Parathyroid adenoma (tissue), 2 donors: ENCODE measurements around the gene PAEP.
"Not testable (repeated sequence)": the region's sequence is repeated elsewhere in the genome, so short reads cannot be mapped to it uniquely, and the experiment has no call there.

ENCODE experiments used
- H2AFZ ChIP-seq: fragments of 300-600 bp; sonication (generic); one replicate; pipeline ENCODE4 v1.7.0; 2017; ENCODE audit warnings: antibody characterized with exemption, mild to moderate bottlenecking
- H3K27ac ChIP-seq: fragments of 300-600 bp; sonication (generic); one replicate; pipeline ENCODE4 v1.7.0; 2017
- H3K27me3 ChIP-seq: fragments of 300-600 bp; sonication (generic); one replicate; pipeline ENCODE4 v1.7.0; 2017; ENCODE audit warnings: low read length; ENCODE audit not compliant: control insufficient read depth, insufficient read depth
- H3K36me3 ChIP-seq: fragments of 300-600 bp; sonication (generic); one replicate; pipeline ENCODE4 v1.7.0; 2017; ENCODE audit warnings: low read length; ENCODE audit not compliant: control insufficient read depth, insufficient read depth
- H3K4me1 ChIP-seq: fragments of 300-600 bp; sonication (generic); one replicate; pipeline ENCODE4 v1.7.0; 2017; ENCODE audit warnings: control low read depth
- H3K4me2 ChIP-seq: fragments of 300-600 bp; sonication (generic); one replicate; pipeline ENCODE4 v1.7.0; 2017; ENCODE audit warnings: low read length
- H3K4me3 ChIP-seq: fragments of 300-600 bp; sonication (generic); one replicate; pipeline ENCODE4 v1.7.0; 2017; ENCODE audit warnings: low read depth, low read length
- H3K79me2 ChIP-seq: fragments of 300-600 bp; sonication (generic); one replicate; pipeline ENCODE4 v1.7.0; 2017; ENCODE audit warnings: control low read depth
- H3K9ac ChIP-seq: fragments of 300-600 bp; sonication (generic); one replicate; pipeline ENCODE4 v1.7.0; 2017; ENCODE audit warnings: mild to moderate bottlenecking
- H3K9me3 ChIP-seq: fragments of 300-600 bp; sonication (generic); one replicate; pipeline ENCODE4 v1.7.0; 2017; ENCODE audit warnings: low read length; ENCODE audit not compliant: control insufficient read depth
- TF ChIP-seq, protein P1 (sequence below): fragments of 300-600 bp; sonication (generic); IDR thresholded peaks from one replicate; pipeline ENCODE4 v1.7.0; 2017; ENCODE audit warnings: antibody characterized with exemption, mild to moderate bottlenecking
- donor health status: primary hyperparathyroidism.

Gene PAEP

DNA sequence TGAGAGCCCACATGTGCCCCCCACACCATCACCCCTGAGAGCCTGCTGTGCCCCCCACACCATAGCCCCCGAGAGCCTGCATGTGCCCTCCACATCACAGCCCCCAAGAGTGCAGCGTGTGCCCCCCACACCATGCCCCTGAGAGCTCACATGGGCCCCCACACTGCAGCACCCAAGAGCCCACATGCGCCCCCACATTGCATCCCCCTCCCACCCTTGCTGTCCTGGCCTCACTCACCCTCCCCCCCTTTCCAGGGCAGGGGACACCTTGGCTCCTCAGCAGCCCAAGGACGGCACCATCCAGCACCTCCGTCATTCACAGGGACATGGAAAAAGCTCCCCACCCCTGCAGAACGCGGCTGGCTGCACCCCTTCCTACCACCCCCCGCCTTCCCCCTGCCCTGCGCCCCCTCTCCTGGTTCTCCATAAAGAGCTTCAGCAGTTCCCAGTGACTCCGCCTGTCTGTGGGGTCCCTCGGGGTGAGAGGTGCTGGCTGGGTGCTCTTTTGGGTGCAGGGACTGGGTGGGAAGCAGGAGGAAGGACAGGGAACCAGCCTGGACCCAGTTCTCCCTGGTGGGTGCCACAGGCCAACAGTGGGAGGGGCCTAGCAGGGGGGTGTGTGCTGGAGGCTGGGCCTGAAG is 35.3 kb upstream of the PAEP start:
- no peak overlapping the region for H2AFZ ChIP-seq
- H3K4me1 ChIP-seq: no peaks in the 10 kb centered on the region
- TF ChIP-seq, protein P1, sequence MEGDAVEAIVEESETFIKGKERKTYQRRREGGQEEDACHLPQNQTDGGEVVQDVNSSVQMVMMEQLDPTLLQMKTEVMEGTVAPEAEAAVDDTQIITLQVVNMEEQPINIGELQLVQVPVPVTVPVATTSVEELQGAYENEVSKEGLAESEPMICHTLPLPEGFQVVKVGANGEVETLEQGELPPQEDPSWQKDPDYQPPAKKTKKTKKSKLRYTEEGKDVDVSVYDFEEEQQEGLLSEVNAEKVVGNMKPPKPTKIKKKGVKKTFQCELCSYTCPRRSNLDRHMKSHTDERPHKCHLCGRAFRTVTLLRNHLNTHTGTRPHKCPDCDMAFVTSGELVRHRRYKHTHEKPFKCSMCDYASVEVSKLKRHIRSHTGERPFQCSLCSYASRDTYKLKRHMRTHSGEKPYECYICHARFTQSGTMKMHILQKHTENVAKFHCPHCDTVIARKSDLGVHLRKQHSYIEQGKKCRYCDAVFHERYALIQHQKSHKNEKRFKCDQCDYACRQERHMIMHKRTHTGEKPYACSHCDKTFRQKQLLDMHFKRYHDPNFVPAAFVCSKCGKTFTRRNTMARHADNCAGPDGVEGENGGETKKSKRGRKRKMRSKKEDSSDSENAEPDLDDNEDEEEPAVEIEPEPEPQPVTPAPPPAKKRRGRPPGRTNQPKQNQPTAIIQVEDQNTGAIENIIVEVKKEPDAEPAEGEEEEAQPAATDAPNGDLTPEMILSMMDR: no peak
- no peak overlapping the region for H3K4me3 ChIP-seq
- H3K36me3 ChIP-seq: no peaks in the 10 kb centered on the region
- no peak overlapping the region for H3K4me2 ChIP-seq
- H3K79me2 ChIP-seq: no peaks in the 10 kb centered on the region
- no peak overlapping the region for H3K9ac ChIP-seq
- H3K27me3 ChIP-seq: no peaks in the 10 kb centered on the region
- no peaks in the 10 kb centered on the region for H3K9me3 ChIP-seq
- no peak overlapping the region for H3K27ac ChIP-seq

DNA sequence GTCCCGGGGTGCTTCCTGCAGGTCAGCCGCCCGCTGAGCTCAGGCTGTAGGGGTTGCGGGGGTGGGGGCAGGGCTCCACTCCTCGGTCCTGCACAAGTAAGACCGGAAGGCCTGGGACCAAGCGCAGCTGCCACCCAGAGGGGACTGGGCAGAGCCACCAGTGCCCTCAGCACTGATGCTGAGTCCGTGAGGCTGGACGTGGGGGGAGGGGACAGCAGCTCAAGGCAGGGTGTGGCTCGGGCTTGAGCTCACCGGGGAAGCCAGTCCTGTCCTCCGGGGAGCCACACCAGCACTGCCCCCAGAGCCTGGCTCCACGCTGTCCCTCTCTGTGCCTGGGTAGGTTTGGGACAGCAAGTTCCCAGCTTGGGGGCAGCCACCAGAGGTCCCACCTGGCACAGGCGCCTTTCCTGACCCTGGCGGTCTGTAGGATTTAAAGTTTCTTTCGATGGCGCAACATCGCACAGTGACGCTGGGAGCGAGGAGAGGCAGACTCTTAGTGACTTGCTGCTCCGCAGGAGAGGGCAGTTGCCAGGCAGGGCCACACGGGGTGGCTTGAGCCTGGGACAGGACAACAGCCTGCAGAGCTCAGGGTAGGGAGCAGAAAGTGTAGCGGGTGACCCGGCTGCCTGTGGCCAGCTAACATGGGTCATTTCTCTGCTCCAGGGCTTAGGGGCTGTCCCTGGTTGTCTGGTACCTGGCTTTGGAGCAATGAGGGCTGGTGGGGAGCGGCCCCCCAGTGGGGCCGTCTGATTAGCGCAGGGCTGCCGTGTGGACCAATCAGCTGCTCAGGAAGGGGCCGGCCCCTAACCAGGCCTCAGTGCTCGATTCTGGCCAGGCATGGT is 34.6 kb upstream of the PAEP start:
- H3K4me1 ChIP-seq: no peaks in the 10 kb centered on the region
- no peaks in the 10 kb centered on the region for H3K27me3 ChIP-seq
- H2AFZ ChIP-seq: no peak overlapping the region
- H3K9ac ChIP-seq: no peak overlapping the region
- no peak overlapping the region for H3K4me3 ChIP-seq
- no peak overlapping the region for H3K27ac ChIP-seq
- no peaks in the 10 kb centered on the region for H3K36me3 ChIP-seq
- TF ChIP-seq, protein P1: no peak
- no peaks in the 10 kb centered on the region for H3K9me3 ChIP-seq
- H3K79me2 ChIP-seq: no peaks in the 10 kb centered on the region
- H3K4me2 ChIP-seq: no peak overlapping the region

DNA sequence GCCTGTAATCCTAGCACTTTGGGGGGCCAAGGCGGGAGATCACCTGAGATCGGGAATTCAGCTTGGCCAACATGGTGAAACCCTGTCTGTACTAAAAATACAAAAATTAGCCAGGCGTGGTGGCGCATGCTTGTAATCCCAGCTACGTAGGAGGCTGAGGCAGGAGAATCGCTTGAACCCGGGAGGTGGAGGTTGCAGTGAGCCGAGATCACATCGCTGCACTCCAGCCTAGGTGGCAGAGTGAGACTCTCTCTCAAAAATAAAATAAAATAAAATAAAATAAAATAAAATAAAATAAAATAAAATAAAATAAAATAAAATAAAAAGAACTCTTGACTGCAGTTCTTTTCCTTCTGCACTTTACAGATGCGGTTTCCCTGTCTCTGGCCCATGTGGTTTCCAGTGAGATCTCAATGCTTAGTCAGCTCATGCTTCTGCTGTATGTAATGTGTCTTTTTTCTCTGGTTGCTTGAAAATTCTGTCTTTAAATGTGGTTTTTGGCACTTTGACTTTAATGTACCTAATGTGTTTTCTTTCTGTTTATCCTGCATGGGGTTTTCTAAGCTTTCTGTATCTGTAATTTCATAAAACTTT is 32.6 kb upstream of the PAEP start:
- not testable (repeated sequence) for H3K79me2 ChIP-seq, H3K27me3 ChIP-seq, H3K4me2 ChIP-seq, H3K9me3 ChIP-seq, H3K36me3 ChIP-seq, H3K4me3 ChIP-seq, H2AFZ ChIP-seq, H3K4me1 ChIP-seq, H3K27ac ChIP-seq, H3K9ac ChIP-seq

DNA sequence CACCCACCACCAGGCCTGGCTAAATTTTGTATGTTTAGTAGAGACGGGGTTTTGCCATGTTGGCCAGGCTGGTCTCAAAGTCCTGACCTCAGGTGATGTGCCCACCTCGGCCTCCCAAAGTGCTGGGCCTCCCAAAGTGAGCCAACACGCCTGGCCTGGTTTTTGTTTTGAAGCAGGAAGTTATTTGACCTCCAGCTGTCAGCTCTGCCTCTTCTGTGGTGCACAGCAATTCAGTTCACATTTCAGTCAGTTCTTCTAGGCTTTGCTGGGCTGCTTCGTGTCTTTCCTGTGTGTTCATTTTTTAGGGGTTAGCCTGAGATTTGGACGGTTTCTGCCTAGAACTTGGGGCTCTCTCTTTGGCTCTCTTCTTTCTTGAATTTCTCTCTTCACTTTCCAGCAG is 31.4 kb upstream of the PAEP start:
- TF ChIP-seq, protein P1: no peak
- Histone ChIP-seq H3K4me2 (no peak overlapping the region), H3K4me1 (no peaks in the 10 kb centered on the region), H3K79me2 (no peaks in the 10 kb centered on the region), H3K4me3 (no peak overlapping the region), H3K27ac (no peak overlapping the region), H3K9ac (no peak overlapping the region), H2AFZ (no peak overlapping the region), H3K36me3 (no peaks in the 10 kb centered on the region), H3K9me3 (no peaks in the 10 kb centered on the region), H3K27me3 (no peaks in the 10 kb centered on the region)

DNA sequence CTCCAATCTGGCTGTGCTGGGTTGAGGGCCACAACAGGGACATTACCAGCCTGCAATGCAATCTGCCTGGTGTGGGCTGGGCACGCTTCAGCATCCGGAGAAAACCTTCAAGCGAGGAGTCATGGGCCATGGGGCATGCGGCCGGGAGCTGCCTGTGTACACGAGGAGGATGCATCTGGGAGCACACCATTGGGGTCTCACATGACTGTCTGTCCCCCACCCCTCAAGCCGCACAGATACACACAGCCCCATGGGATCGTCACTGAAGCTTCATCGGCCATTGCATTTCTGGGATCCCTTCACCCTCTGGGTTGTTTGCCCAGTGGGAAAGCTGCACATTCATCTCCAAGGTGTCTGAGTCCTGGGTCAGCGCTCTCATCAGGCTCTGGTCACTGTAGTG is 30.5 kb upstream of the PAEP start:
- TF ChIP-seq, protein P1: no peak
- H2AFZ ChIP-seq: no peak overlapping the region
- no peak overlapping the region for H3K4me3 ChIP-seq
- H3K4me1 ChIP-seq: no peaks in the 10 kb centered on the region
- H3K27me3 ChIP-seq: no peaks in the 10 kb centered on the region
- H3K79me2 ChIP-seq: no peaks in the 10 kb centered on the region
- H3K9ac ChIP-seq: no peak overlapping the region
- H3K36me3 ChIP-seq: no peaks in the 10 kb centered on the region
- no peak overlapping the region for H3K27ac ChIP-seq
- H3K4me2 ChIP-seq: no peak overlapping the region
- H3K9me3 ChIP-seq: no peaks in the 10 kb centered on the region
